Measurements from ENCODE around the gene ATP1A3.

The ATP1A3 gene

GRCh38 chr19:41990615-41991014 lies 3.4 kb downstream of the ATP1A3 start:
- no peak for TF ChIP-seq CTCF (IDR thresholded peaks at IDR 0.05; ENCODE audit: low read depth, low read length)
- no peak for DNase-seq (ENCODE audit: extremely low read depth, low read depth)

GRCh38 chr19:41990028-41990427 lies 4.0 kb downstream of the ATP1A3 start:
- no peak for DNase-seq (ENCODE audit: extremely low read depth, low read depth)
- no peak for TF ChIP-seq CTCF (IDR thresholded peaks at IDR 0.05; ENCODE audit: low read depth, low read length)

DNA sequence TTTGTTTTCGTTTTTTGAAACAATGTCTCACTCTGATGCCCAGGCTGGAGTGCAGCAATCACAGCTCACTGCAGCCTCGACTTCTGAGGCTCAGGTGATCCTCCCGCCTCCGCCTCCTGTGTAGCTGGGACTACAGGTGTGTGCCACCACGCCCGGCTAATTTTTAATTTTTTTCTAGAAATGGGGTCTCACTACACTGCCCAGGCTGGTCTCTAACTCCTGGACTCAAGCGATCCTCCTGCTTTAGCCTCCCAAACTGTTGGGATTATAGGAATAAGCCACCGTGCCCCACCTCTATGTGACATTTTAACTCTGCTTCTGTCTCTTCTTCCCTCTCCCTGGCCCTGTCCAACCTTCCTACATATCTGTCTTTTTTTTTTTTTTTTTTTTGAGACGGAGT lies 5.1 kb downstream of the ATP1A3 start:
- DNase-seq (ENCODE audit: extremely low read depth, low read depth), result no peak
- no peak for TF ChIP-seq CTCF (IDR thresholded peaks at IDR 0.05; ENCODE audit: low read depth, low read length)

DNA sequence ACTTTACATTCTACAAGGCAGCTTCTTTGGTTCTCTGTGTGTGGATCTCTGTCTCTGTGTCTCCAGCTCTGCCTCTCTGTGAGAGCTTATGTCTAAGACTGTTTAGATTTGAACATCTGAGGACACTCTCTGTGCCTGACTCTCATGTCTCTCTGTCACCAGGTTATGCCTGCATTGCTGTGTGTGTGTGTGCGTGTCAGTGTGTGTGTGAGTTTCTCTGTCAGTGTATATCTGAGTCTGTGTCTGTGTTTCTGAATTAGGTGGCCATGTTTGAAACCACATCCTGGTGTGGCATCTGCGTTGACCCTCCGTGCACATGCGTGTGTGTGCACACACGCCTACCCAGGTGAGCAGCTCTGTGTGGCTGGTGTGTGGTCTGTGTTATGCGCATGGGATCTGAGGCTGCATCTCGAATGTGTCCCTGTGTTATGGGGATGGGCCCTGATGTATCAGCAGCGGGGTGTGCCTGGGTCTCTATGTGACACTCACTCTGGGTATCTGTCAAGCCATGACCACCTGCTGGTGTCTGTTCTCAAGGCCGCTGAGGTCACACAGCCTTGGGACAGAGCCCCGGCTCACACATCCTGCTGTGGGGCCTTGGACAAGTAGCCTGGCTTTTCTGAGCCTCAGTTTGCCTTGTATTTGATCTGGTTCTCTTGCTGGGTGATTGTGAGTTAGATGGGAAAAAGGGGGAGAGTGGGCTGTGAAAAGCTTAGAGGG lies 6.7 kb downstream of the ATP1A3 start:
- no peak for TF ChIP-seq CTCF (IDR thresholded peaks at IDR 0.05; ENCODE audit: low read depth, low read length)
- no peak for DNase-seq (ENCODE audit: extremely low read depth, low read depth)

DNA sequence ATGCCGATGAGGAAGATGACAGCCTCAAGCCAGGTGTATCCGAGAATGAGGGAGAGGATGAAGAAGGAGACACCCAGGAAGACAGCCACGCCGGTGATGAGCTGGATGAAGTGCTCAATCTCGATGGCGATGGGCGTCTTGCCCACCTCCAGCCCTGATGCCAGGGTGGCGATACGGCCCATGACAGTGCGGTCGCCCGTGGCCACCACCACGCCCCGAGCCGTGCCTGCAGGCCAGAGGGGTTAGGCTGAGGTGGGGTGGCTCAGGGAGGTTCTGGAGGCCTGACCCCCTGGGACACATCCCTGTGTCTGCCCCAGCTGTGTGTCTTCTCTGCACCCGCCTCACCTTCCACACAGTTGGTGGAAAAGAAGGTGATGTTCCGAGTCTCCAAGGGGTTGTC lies 9.1 kb downstream of the ATP1A3 start:
- no peak for DNase-seq (ENCODE audit: extremely low read depth, low read depth)
- no peak for TF ChIP-seq CTCF (IDR thresholded peaks at IDR 0.05; ENCODE audit: low read depth, low read length)

DNA sequence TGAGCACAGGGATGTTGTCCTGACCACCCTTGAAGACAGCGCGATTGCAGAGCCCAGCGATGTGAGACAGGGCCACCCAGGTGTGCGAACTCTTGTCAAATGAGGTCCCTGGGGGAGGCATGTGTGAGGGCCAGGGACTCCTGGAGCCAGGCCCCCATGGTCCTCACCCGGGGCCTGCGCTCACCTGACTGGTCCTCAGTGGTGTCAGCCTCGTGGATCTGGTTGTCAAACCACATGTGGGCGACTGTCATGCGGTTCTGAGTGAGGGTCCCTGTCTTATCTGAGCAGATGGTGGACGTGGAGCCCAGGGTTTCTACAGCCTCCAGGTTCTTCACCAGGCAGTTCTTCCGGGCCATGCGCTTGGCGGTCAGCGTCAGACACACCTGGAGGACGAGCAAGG lies 12.3 kb downstream of the ATP1A3 start:
- TF ChIP-seq CTCF (IDR thresholded peaks at IDR 0.05; ENCODE audit: low read depth, low read length), result no peak
- DNase-seq (ENCODE audit: extremely low read depth, low read depth), result no peak

DNA sequence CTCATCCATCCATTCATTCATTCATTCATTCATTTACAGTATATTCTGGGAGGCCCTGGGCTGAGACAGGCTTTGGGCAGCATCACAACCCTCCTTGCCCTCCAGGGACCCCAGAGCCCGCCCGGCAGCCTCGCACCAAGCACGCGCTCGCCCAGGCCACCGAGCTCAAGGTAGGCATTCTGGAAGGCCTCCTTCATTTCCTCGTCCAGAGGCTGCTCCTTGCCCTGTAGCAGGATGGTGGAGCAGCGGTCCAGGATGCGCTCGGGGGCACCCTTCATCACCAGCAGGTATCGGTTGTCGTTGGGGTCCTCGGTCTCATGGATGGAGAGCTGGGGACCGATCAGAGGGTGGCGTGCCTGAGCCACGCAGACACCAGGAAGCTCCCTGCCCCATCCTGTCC lies 15.6 kb downstream of the ATP1A3 start:
- TF ChIP-seq CTCF (IDR thresholded peaks at IDR 0.05; ENCODE audit: low read depth, low read length), result no peak
- DNase-seq (ENCODE audit: extremely low read depth, low read depth), result no peak

All from AG09319 (cell line).